HT1080 (cell line): ENCODE data around the gene ECHS1. TPM values are rescaled to one million over a fixed set of nuclear protein-coding genes. Genes with fewer than 3 reads are reported as not detected.
"Not testable (repeated sequence)": the region's sequence is repeated elsewhere in the genome, so short reads cannot be mapped to it uniquely, and the experiment has no call there.

Experiments used
- DNase-seq: peaks from one replicate; pipeline ENCODE4 v3.0.0-alpha.2; 2015; ENCODE audit warnings: low read depth
- total RNA-seq: library from RNA; depleted of rRNA; stranded (reverse); fragments of >200 nt; shearing (Covaris generic); gene quantifications from 2 replicates; pipeline ENCODE4 v1.2.3, GENCODE V29; 2014

ECHS1 gene
- total RNA-seq, 1 experiment from 2014 or later = 107 TPM

GRCh38 chr10:133379152-133379800 lies 6.1 kb upstream of the ECHS1 start, which contains the start of gene PAOX:
PAOX (plus strand) TSS chr10:133379262; CDS start chr10:133379317, 55 bp downstream.
- DNase-seq = no peak

GRCh38 chr10:133378251-133379096 lies 5.3 kb upstream of the ECHS1 start:
- DNase-seq = peak; percentile 36

GRCh38 chr10:133377818-133378250 lies 4.7 kb upstream of the ECHS1 start:
- no peak for DNase-seq

GRCh38 chr10:133377025-133377817 lies 4.1 kb upstream of the ECHS1 start:
- DNase-seq = no peak

- DNase-seq = not testable (repeated sequence)
Measured at GRCh38 chr10:133376183-133376582, 3.0 kb upstream of the ECHS1 start.

- no peak for DNase-seq
Measured at GRCh38 chr10:133375357-133376115, 2.4 kb upstream of the ECHS1 start.

- no peak for DNase-seq
Measured at GRCh38 chr10:133372507-133372906, 647 bp downstream of the ECHS1 start.

GRCh38 chr10:133370030-133370786 lies 2.9 kb downstream of the ECHS1 start:
- DNase-seq = no peak

GRCh38 chr10:133368153-133368552 lies 5.0 kb downstream of the ECHS1 start:
- no peak for DNase-seq

- not testable (repeated sequence) for DNase-seq
Measured at GRCh38 chr10:133367461-133367860, 5.7 kb downstream of the ECHS1 start.

- no peak for DNase-seq
Measured at GRCh38 chr10:133366751-133367150, 6.4 kb downstream of the ECHS1 start.

GRCh38 chr10:133366130-133366478 lies 7.0 kb downstream of the ECHS1 start:
- DNase-seq = no peak

GRCh38 chr10:133365461-133366129 lies 7.6 kb downstream of the ECHS1 start:
- no peak for DNase-seq

GRCh38 chr10:133364645-133365431 lies 8.3 kb downstream of the ECHS1 start:
- no peak for DNase-seq

GRCh38 chr10:133362846-133363245 lies 10.3 kb downstream of the ECHS1 start:
- no peak for DNase-seq

- DNase-seq = no peak
Measured at GRCh38 chr10:133361773-133362441, 11.2 kb downstream of the ECHS1 start.

GRCh38 chr10:133361227-133361626 lies 11.9 kb downstream of the ECHS1 start:
- DNase-seq = no peak

- DNase-seq = no peak
Measured at GRCh38 chr10:133359972-133360610, 13.1 kb downstream of the ECHS1 start.
